Panc1 (cell line): ENCODE results near the gene TMEM98.

Experiments used
- SIN3A ChIP-seq: IDR thresholded peaks from 2 replicates; pipeline ENCODE4 v1.6.1; 2012; ENCODE audit warnings: low read depth, mild to moderate bottlenecking, low read length, moderate library complexity, borderline replicate concordance; ENCODE audit not compliant: insufficient read depth
- TF ChIP-seq, protein P1 (sequence below): fragments of 450-650 bp; IDR thresholded peaks from 2 replicates; pipeline ENCODE4 v1.5.1; 2017; ENCODE audit warnings: mild to moderate bottlenecking

DNA sequence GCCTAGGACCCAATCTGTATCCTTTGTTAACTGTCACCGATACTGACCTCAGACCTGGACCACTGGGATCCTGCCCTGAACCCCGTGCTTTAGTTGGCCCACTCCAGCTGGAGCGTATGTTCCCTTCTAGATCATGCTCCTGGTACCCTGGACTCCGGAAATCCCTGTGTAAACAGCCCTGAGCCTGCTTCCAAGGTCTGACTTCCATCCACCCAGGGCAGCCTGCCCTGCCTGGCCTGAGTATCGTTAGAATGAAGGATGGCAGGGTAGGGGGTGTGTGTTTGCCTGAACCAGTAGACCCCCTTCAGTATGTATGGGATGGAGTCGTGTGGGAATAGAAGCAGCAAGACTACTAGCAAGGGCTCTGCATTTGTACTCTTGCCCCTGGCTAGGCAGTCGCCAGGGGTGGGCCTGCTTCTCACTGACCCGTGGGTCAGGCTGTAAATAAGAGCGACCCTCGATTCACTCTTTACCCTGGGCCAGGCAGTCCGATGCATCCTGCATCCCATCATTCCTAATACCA is 691 bp upstream of the TMEM98 start:
- TF ChIP-seq SIN3A: no peak
- TF ChIP-seq, protein P1, sequence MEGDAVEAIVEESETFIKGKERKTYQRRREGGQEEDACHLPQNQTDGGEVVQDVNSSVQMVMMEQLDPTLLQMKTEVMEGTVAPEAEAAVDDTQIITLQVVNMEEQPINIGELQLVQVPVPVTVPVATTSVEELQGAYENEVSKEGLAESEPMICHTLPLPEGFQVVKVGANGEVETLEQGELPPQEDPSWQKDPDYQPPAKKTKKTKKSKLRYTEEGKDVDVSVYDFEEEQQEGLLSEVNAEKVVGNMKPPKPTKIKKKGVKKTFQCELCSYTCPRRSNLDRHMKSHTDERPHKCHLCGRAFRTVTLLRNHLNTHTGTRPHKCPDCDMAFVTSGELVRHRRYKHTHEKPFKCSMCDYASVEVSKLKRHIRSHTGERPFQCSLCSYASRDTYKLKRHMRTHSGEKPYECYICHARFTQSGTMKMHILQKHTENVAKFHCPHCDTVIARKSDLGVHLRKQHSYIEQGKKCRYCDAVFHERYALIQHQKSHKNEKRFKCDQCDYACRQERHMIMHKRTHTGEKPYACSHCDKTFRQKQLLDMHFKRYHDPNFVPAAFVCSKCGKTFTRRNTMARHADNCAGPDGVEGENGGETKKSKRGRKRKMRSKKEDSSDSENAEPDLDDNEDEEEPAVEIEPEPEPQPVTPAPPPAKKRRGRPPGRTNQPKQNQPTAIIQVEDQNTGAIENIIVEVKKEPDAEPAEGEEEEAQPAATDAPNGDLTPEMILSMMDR: no peak
